Measurements from ENCODE around the gene MPST. TPM values are rescaled to one million over a fixed set of nuclear protein-coding genes. Genes with fewer than 3 reads are reported as not detected.

MPST gene
- total RNA-seq, 1 experiment from 2014 or later, result 68.6 TPM

GRCh38 chr22:37065180-37065579 is 45.6 kb downstream of the MPST start:
- DNase-seq (ENCODE audit: low read depth, low spot score) (no peak), ATAC-seq (no peak)
- TF ChIP-seq TCF7L2 (IDR thresholded peaks at IDR 0.05; ENCODE audit: borderline replicate concordance, extremely low read depth, insufficient read depth, insufficient read length) (no peak), POLR2AphosphoS5 (IDR thresholded peaks at IDR 0.05; ENCODE audit: low read depth, low read length) (no peak), FOSL1 (IDR thresholded peaks at IDR 0.05; ENCODE audit: low read depth) (no peak), CTCF (IDR thresholded peaks at IDR 0.05 in 2 of 3, conservative IDR thresholded peaks at IDR 0.05 in 1 of 3; ENCODE audit: borderline replicate concordance in 1 of 3, insufficient read depth in 1 of 3, low read depth in 2 of 3, low read length in 2 of 3) (no peak), CEBPB (IDR thresholded peaks at IDR 0.05; ENCODE audit: low read depth) (no peak), ZBTB33 (IDR thresholded peaks at IDR 0.05; ENCODE audit: extremely low read depth, insufficient replicate concordance, low read length) (no peak), SIN3A (IDR thresholded peaks at IDR 0.05; ENCODE audit: low read depth) (no peak), RAD21 (IDR thresholded peaks at IDR 0.05; ENCODE audit: low read depth) (no peak), REST (IDR thresholded peaks at IDR 0.05; ENCODE audit: low read depth) (no peak), ZNF274 (IDR thresholded peaks at IDR 0.05; ENCODE audit: low read depth, low read length) (no peak), SRF (IDR thresholded peaks at IDR 0.05; ENCODE audit: low read depth) (no peak), JUND (IDR thresholded peaks at IDR 0.05) (no peak), ZFX (IDR thresholded peaks at IDR 0.05) (no peak), EZH2phosphoT487 (IDR thresholded peaks at IDR 0.05; ENCODE audit: borderline replicate concordance) (no peak), MAX (IDR thresholded peaks at IDR 0.05) (no peak)
- Histone ChIP-seq H3K9me2 (ENCODE audit: insufficient read depth) (no peaks in the 10 kb centered on the region), H3K27me3 (ENCODE audit: insufficient read depth, low read length) (no peaks in the 10 kb centered on the region), H4K20me1 (ENCODE audit: insufficient read depth) (no peaks in the 10 kb centered on the region), H3K9me3 (ENCODE audit: control insufficient read depth in 1 of 2, insufficient read depth in 1 of 2, low read depth in 1 of 2, low read length in 2 of 2) (no peaks in the 10 kb centered on the region), H3K79me2 (ENCODE audit: insufficient read depth, low read length) (no peaks in the 10 kb centered on the region), H3K36me3 (ENCODE audit: control insufficient read depth in 1 of 2, insufficient read depth in 2 of 2, low read length in 2 of 2) (no peaks in the 10 kb centered on the region; a peak in 1 of 4 replicates), H3K4me3 (replicated peaks in 1 of 2; ENCODE audit: low read depth in 1 of 2, low read length in 2 of 2) (no peak overlapping the region), H3K9ac (ENCODE audit: low read length) (no peak overlapping the region), H3K4me1 (ENCODE audit: control insufficient read depth in 1 of 2, insufficient read depth in 2 of 2, low read length in 2 of 2) (peaks cover 0 to 4% of the 10 kb centered on the region in 2 experiments; a peak in 1 of 4 replicates), H2AFZ (ENCODE audit: low read depth, low read length, poor library complexity, severe bottlenecking) (no peak overlapping the region), H3K4me2 (ENCODE audit: low read length) (no peak overlapping the region), H3K27ac (ENCODE audit: low read depth, low read length) (no peak overlapping the region)
- BruUV-seq (replicated peaks), result no TSS peak
- ChIA-PET CTCF (no interaction called here), POLR2A (no interaction called here), RAD21 (ENCODE audit: low non-redundant PET in 1 of 2, low total read pairs in 2 of 2, uncharacterized antibody in 2 of 2, unreplicated experiment in 2 of 2) (no interaction called here)
- intact Hi-C loops (cut with micrococcal nuclease), result no loop called here
